Cerebellar cortex (tissue), 1 donor: ENCODE measurements around the gene STAT6.

ENCODE experiments used
- DNase-seq: peaks from one replicate; pipeline ENCODE4 v3.0.0-alpha.2; 2015; ENCODE audit warnings: low spot score

Gene STAT6

GRCh38 chr12:57048423-57049118 lies 62.6 kb downstream of the STAT6 start:
- no peak for DNase-seq

GRCh38 chr12:57047981-57048380 lies 63.2 kb downstream of the STAT6 start:
- no peak for DNase-seq

GRCh38 chr12:57046947-57047890 lies 63.9 kb downstream of the STAT6 start:
- DNase-seq = no peak

- DNase-seq = no peak
Observed at GRCh38 chr12:57046086-57046791, 64.9 kb downstream of the STAT6 start.
